K562 (cell line): Measurements from ENCODE around the gene MKRN1. TPM values are rescaled to one million over a fixed set of nuclear protein-coding genes. Genes with fewer than 3 reads are reported as not detected.

ENCODE experiments used
- KDM5B ChIP-seq: fragments of 200-600 bp; sonication (generic); IDR thresholded peaks from 2 replicates; pipeline ENCODE4 v1.6.1; 2012; ENCODE audit warnings: low read depth, mild to moderate bottlenecking, moderate library complexity, low read length, control low read depth, inconsistent platforms; ENCODE audit not compliant: insufficient replicate concordance
- NR2F6 ChIP-seq: fragments of 450-650 bp; formaldehyde crosslinking; IDR thresholded peaks from 2 replicates; pipeline ENCODE4 v1.4.0; 2020; ENCODE audit warnings: mild to moderate bottlenecking
- PHF8 ChIP-seq: fragments of 200-600 bp; sonication (generic); IDR thresholded peaks from 2 replicates; pipeline ENCODE4 v1.6.1; 2012; ENCODE audit warnings: mixed run types, mild to moderate bottlenecking, inconsistent platforms, low read length, moderate library complexity, borderline replicate concordance
- SMC3 ChIP-seq: conservative IDR thresholded peaks from 2 replicates; pipeline ENCODE4 v1.6.1; 2011; ENCODE audit warnings: low read depth, low read length, improper control_type of control experiment; ENCODE audit not compliant: insufficient read depth
- polyA plus RNA-seq, 8 experiments: library from polyadenylated mRNA; depleted of rRNA in 4 of 8; stranded (reverse) in 5 of 8; unstranded in 3 of 8; fragments of >200 nt; fragmentation: Nextera tagmentation in 2 of 8; fragmentation: Illumina TruSeq in 1 of 8; extraction: Ambion mirVana in 2 of 8; extraction: Trizol in 1 of 8; gene quantifications; 2 replicates each; pipeline versions ENCODE4 v1.2.1 to v1.2.3, GENCODE V29; 2011 to 2014; ENCODE audit warnings: inconsistent platforms in 1 of 8, missing spikeins in 1 of 8
- total RNA-seq, 7 experiments: library from RNA; depleted of rRNA in 6 of 7; stranded (reverse); fragments of >200 nt in 6 of 7; fragmentation: Illumina TruSeq in 2 of 7; extraction: Trizol in 2 of 7; gene quantifications; 2 replicates each; pipeline versions ENCODE4 v1.2.1 to v1.2.3, GENCODE V29; 2011 to 2021; ENCODE audit warnings: low replicate concordance in 1 of 7
- TF ChIP-seq, protein P1 (sequence below), 2 experiments: fragments of 450-650 bp; formaldehyde crosslinking in 1 of 2; IDR thresholded peaks; 2 replicates each; pipeline versions ENCODE4 v1.4.0 to v1.6.1; 2014 to 2020; ENCODE audit warnings: mild to moderate bottlenecking in 2 of 2, borderline replicate concordance in 1 of 2, low read depth in 1 of 2
- TF ChIP-seq, protein P2 (sequence below): IDR thresholded peaks from 3 replicates; pipeline ENCODE4 v1.6.1; 2011; ENCODE audit warnings: borderline replicate concordance, mild to moderate bottlenecking; ENCODE audit not compliant: insufficient read length, insufficient read depth
- TF ChIP-seq, protein P3 (sequence below), 3 experiments: IDR thresholded peaks in 2 of 3; conservative IDR thresholded peaks in 1 of 3; 2 replicates each; pipeline ENCODE4 v1.5.1; 2011 to 2012; ENCODE audit warnings: low read length in 3 of 3, mild to moderate bottlenecking in 3 of 3, control low read depth in 2 of 3, improper control_type of control experiment in 1 of 3, inconsistent platforms in 1 of 3, low read depth in 1 of 3, mixed read lengths in 1 of 3, moderate library complexity in 1 of 3; ENCODE audit not compliant: insufficient read depth in 2 of 3

MKRN1 gene
- total and polyA plus RNA-seq, 9 of the 15 experiments (the other 6 are each of a cell fraction or from before 2014, with no cell fraction given) = 30.5 to 90.3 (median 76.0) TPM

DNA sequence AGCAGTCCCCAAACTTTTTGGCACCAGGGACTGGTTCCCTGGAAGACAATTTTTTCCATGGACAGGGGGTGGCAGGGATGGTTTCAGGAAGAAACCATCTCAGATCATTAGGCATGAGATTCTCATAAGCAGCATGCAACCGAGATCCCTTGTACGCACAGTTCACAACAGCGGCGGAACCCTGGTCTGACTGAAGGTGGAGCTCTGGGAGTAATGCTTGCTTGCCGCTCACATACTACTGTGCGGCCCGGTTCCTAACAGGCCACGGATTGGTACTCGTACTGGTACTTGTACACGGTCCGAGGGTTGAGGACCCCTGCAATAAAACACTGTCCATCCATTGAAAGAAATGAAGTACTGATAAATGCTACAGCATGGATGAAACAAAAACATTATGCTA lies 32.8 kb downstream of the MKRN1 start (continued):
- TF ChIP-seq, protein P1, sequence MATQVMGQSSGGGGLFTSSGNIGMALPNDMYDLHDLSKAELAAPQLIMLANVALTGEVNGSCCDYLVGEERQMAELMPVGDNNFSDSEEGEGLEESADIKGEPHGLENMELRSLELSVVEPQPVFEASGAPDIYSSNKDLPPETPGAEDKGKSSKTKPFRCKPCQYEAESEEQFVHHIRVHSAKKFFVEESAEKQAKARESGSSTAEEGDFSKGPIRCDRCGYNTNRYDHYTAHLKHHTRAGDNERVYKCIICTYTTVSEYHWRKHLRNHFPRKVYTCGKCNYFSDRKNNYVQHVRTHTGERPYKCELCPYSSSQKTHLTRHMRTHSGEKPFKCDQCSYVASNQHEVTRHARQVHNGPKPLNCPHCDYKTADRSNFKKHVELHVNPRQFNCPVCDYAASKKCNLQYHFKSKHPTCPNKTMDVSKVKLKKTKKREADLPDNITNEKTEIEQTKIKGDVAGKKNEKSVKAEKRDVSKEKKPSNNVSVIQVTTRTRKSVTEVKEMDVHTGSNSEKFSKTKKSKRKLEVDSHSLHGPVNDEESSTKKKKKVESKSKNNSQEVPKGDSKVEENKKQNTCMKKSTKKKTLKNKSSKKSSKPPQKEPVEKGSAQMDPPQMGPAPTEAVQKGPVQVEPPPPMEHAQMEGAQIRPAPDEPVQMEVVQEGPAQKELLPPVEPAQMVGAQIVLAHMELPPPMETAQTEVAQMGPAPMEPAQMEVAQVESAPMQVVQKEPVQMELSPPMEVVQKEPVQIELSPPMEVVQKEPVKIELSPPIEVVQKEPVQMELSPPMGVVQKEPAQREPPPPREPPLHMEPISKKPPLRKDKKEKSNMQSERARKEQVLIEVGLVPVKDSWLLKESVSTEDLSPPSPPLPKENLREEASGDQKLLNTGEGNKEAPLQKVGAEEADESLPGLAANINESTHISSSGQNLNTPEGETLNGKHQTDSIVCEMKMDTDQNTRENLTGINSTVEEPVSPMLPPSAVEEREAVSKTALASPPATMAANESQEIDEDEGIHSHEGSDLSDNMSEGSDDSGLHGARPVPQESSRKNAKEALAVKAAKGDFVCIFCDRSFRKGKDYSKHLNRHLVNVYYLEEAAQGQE (IDR thresholded peaks at IDR 0.05; ENCODE audit: borderline replicate concordance) = peak; percentile 47
- TF ChIP-seq, protein P1 (CRISPR knock-in tag; IDR thresholded peaks at IDR 0.05; ENCODE audit: low read depth) = no peak
- TF ChIP-seq, protein P2, sequence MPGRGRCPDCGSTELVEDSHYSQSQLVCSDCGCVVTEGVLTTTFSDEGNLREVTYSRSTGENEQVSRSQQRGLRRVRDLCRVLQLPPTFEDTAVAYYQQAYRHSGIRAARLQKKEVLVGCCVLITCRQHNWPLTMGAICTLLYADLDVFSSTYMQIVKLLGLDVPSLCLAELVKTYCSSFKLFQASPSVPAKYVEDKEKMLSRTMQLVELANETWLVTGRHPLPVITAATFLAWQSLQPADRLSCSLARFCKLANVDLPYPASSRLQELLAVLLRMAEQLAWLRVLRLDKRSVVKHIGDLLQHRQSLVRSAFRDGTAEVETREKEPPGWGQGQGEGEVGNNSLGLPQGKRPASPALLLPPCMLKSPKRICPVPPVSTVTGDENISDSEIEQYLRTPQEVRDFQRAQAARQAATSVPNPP = no peak
- TF ChIP-seq, protein P3, sequence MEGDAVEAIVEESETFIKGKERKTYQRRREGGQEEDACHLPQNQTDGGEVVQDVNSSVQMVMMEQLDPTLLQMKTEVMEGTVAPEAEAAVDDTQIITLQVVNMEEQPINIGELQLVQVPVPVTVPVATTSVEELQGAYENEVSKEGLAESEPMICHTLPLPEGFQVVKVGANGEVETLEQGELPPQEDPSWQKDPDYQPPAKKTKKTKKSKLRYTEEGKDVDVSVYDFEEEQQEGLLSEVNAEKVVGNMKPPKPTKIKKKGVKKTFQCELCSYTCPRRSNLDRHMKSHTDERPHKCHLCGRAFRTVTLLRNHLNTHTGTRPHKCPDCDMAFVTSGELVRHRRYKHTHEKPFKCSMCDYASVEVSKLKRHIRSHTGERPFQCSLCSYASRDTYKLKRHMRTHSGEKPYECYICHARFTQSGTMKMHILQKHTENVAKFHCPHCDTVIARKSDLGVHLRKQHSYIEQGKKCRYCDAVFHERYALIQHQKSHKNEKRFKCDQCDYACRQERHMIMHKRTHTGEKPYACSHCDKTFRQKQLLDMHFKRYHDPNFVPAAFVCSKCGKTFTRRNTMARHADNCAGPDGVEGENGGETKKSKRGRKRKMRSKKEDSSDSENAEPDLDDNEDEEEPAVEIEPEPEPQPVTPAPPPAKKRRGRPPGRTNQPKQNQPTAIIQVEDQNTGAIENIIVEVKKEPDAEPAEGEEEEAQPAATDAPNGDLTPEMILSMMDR (IDR thresholded peaks at IDR 0.05 in 2 of 3, conservative IDR thresholded peaks at IDR 0.05 in 1 of 3; ENCODE audit: insufficient read depth in 2 of 3, low read depth in 1 of 3, low read length in 3 of 3) = peak; percentile 40 to 48 (median 48); a peak in 4 of 6 replicates
- no peak for TF ChIP-seq NR2F6 (CRISPR knock-in tag)
- TF ChIP-seq SMC3 = 0 out of 2 replicates have a peak, but pooled peaks have one; percentile 17
- no peak for TF ChIP-seq PHF8
- no peak for TF ChIP-seq KDM5B
